Amygdala (tissue), 56 donors: ENCODE measurements around the gene MEGF11.

Source experiments
- DNase-seq, 56 donors: peaks; one replicate each; lab custom pipeline; 2025; lab: John Stamatoyannopoulos, UW

The MEGF11 gene

GRCh38 chr15:66253418-66254088 is at the start of gene MEGF11:
Gene MEGF11 (minus strand): TSS chr15:66253750. CDS start chr15:66128403, 125,347 bp downstream.
- DNase-seq: peak in 29 of 56 donors; percentile 6 to 58 (median 24)

GRCh38 chr15:66302489-66303278 is 49.1 kb upstream of the MEGF11 start:
- DNase-seq: no peak

- DNase-seq: no peak
Observed at GRCh38 chr15:66298803-66299251, 45.3 kb upstream of the MEGF11 start.

DNA sequence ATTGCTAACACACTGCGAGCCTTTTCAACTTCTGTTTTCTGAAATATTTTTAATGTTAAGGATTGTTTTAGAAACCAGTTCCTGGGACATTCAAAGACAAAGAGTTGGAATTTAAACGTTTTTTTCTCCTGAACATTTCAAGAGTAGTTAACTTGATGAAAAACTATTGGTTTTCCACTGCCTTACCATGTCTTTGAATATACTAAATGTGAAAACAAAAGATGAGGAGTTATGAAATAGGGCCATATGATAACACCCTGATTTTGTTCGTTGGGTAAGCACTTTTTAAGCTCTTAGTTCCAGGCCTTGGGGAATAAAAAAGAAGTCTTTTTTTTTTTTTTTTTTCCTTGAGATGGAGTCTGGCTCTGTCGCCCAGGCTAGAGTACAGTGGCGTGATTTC is 42.6 kb upstream of the MEGF11 start:
- DNase-seq: no peak

- DNase-seq: no peak
Observed at GRCh38 chr15:66294932-66295235, 41.3 kb upstream of the MEGF11 start.

DNA sequence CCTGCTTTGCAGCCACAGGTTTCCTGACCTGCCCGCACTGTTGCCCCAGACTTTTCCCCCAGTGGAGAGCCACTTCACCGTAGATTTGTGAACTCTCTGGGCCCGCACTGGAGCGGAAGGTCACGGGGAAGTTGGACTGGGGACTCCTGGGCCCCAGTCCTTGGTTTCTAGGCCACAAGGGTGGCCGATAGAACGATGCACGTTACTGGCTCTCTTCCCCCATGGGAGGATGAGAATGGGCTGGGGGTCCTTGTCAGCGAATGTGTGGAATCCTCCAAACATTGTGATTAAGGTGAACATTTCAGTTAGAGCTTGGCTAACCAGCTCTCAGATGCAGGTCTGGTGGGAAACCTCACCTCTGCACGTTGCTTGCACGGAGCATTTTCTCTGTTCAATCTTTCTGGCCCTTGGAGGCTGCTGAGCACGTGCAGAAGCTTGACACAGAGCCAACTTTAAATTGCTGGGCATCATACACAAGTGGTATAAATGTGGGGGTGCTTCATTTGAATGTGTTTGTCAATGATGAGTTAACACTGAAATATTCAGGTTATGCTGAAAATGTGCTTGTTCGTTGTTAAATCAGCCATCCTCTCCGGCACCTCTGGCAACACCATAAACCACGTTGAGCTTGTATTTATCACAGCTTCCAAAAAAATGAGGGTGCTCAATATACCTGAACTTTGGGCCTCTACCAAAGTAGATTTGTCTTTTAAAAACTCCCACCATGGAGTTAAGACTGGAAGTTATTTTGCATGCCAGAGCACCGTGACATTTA is 40.8 kb upstream of the MEGF11 start:
- DNase-seq: peak in 16 of 56 donors; percentile 18 to 75 (median 48)

DNA sequence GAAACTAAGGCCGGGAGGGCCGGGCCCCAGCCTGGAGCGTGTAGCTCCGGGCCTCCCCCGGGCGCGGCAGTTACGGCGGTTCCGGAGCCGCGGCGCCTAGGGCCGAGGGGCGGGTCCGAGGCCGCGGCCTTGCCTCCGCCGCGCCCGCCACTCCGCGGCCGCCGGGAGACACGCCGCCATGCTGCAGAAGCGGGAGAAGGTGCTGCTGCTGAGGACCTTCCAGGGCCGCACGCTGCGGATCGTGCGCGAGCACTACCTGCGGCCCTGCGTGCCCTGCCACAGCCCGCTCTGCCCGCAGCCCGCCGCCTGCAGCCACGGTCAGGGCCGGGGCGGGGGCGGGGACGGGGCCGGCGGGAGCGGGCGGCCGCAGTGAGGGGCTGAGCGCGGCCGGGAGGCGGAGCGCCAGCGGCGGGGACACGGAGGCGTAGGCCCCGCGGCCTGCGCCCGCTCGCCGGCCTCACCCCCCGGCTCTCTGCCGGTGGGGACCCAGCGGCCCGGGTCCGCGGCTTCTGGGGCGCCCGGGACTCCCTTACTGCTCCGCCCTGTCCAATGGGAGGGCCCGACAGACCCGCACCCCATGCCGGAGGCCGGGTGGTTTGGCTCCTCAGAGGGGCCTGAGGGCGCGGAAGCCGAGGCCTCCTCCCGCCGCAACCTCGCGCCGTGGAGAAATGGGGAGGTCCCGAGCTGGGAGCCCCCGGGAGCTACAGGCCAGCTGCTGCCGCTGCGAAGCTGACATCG is 40.0 kb upstream of the MEGF11 start, which contains the start of gene DIS3L:
Gene DIS3L, plus strand, starts transcription at position 150 of the 738 bp plus-strand sequence. Its CDS starts 29 bp downstream, at position 179.
- DNase-seq: peak in 41 of 56 donors; percentile 12 to 81 (median 54)

DNA sequence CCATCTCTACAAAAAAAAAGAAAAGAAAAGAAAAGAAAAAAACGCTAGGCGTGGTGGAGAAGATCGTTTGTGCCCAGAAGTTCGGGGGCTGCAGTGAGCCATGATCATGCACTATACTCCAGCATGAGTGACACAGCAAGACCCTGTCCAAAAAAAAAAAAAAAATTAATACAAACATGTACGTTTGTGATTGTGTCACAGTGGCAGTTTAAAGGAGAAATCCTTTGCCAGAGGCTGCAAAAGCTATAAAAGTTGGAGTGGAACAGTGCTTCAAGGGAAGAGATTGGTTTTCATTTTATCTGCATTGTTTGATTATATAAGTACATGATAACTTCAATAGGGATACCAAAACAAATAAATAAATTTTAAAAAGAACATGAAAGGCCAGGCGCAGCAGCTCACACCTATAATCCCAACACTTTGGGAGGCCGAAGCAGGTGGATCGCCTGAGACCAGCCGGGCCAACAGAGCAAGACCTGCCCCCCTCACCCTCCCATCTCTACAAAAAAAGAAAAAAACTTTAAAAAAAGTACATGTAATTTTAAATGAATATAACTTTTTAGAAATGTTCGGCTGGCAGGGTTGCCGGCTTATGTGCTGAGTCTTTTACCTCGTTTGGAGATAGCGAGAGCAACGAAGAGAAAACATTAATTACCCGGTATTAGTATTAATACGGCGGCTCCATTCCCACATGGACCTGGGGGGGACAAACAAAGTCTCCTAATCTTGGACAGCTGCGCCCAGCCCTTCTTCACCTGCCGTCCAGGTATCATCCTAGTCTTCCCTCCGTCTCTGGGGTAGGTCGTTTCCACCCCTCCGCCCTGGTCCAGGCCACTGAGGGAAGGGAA is 39.2 kb upstream of the MEGF11 start:
- peak in 5 of 56 donors; percentile 15 to 43 (median 37) for DNase-seq

- DNase-seq: peak in 1 of 56 donors; percentile 7
Observed at GRCh38 chr15:66291816-66292570, 38.4 kb upstream of the MEGF11 start.

DNA sequence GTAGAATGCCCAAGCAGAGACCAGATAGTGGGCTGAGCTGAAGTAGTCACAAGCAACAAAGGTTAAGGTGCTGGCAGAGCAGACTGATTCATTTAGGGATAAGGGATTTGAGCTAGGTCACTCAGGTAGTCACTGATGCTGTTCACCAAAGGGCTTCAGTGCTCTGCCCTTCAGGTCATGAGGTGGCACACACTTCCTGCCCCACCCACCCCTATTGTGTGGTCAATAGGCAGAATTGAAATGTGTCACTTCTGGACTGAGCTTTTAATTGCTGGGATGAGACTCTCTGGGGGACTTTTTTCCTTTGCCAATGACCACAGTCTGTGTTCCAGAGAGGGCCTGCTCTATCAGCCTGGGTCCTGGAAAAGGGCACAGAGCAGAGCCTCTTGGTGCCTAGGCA is 37.0 kb upstream of the MEGF11 start:
- no peak for DNase-seq

- DNase-seq: no peak
Observed at GRCh38 chr15:66290007-66290406, 36.5 kb upstream of the MEGF11 start.

GRCh38 chr15:66288551-66289185 is 35.1 kb upstream of the MEGF11 start:
- no peak for DNase-seq

GRCh38 chr15:66288093-66288492 is 34.5 kb upstream of the MEGF11 start:
- no peak for DNase-seq

GRCh38 chr15:66287461-66288057 is 34.0 kb upstream of the MEGF11 start:
- no peak for DNase-seq

DNA sequence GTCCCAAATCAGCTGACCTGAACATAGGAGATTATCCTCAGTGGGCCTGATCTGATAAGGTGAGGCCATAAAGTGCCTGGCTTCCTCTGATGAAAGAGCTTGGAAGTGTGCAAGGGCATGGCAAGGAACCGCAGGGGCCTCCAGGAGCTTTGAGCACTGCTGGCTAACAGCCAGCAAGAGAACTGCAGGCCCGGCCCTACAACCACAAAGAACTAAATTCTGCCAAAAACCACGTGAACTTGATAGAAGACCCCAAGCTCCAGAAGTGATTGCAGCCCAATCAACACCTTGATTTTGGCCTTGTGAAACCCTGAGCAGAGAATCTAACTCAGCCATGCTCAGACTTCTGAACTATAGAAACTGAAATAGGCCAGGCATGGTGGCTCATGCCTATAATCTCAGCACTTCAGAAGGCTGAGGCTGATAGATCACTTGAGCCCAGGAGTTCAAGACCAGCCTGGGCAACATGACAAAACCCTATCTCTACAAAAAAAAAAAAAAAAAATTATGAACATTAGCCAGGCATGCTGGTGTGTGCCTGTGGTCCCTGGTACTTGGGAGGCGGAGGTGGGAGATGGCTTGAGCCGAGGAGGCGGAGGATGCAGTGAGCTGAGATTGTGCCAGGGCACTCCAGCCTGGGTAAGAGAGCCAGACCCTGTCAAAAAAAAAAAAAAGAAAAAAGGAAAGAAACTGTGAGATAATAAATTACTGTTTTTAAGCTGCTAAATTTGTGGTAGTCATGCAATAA is 32.2 kb upstream of the MEGF11 start:
- no peak for DNase-seq

DNA sequence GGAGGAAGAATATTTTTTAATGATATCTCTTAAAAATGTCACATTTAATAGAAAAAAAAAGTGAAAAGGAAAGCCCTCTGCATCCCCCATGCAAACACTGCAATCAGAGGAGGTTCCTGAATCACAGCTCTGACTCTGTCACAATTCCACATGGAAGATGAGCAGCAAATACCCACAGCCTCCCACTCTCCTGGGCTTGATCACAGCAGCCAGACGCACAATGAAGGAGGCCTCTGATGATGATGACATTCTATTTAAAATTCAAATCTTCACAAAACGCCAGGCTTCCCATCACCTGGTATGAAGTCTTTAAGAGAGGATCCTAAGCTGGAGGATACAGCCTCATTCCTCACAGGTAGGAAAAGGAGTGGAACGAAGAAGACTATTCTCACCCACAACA is 30.7 kb upstream of the MEGF11 start:
- peak in 6 of 56 donors; percentile 4 to 26 (median 14) for DNase-seq

DNA sequence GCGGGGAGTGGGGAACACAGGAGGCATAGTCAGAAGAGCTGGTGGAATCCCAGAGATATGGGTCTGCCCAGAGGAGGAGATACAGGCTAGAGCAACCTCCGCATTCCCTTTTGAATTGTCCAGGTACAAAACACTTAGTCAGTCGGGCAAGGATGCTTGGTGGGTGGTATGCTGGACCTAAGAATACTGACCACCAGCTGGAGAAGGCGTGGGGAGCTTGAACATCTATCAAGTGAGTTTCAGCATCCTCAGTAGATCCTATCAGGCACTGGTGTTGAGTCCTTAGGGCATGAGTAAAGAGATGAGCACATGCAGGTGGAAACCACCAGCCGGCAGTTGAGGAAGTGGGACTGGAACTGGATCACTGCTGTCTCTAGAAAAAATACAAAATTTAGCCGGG is 25.1 kb upstream of the MEGF11 start:
- DNase-seq: no peak
